GM21423 (cell line): Measurements from ENCODE around the gene HRCT1.
"Not testable (repeated sequence)": the region's sequence is repeated elsewhere in the genome, so short reads cannot be mapped to it uniquely, and the experiment has no call there.

ENCODE experiments used
- ATAC-seq: cut with Tn5 transposase; IDR thresholded peaks from one replicate; pipeline ENCODE4 v1.9.1; 2021; ENCODE audit warnings: mild to moderate bottlenecking, moderate library complexity; ENCODE audit not compliant: unreplicated experiment

The HRCT1 gene

DNA sequence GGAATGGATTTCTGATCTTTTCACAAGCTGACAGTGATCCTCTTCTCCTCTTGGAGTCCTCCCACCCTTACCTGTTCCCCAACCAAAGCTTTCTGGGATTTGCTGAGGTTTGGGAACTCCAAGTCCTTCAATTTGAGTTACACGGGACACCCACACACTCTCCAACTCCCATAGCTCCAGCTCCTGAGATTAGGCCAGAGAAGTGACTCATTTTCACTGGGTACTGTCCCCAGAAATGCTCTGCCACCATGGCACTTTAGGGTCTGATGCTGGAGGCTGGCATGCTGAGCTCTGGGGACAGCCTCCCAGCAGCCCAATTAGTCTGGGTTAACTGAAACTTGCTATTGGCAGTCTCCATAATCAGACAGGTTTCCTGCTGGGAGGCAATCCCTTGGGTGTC is 14.0 kb upstream of the HRCT1 start:
- ATAC-seq, result no peak

DNA sequence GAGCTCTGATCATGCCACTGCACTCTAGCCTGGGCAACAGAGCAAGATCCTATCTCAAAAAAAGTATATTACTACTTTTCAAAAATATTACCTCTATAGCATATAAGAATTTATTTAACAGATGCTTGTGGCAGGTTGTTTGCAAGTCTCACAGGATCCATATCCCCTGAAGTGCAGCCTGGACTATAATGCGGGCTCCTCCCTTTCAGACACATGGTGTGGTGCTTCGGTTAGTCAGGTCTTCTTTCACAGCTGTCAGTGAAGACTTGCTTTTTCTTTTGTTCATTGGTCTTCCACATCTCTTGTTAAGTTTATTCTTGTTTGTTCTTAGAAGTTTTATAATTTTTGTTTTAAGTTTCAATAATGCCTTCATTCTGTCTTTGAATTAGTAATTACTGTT is 9.4 kb upstream of the HRCT1 start:
- ATAC-seq, result no peak

DNA sequence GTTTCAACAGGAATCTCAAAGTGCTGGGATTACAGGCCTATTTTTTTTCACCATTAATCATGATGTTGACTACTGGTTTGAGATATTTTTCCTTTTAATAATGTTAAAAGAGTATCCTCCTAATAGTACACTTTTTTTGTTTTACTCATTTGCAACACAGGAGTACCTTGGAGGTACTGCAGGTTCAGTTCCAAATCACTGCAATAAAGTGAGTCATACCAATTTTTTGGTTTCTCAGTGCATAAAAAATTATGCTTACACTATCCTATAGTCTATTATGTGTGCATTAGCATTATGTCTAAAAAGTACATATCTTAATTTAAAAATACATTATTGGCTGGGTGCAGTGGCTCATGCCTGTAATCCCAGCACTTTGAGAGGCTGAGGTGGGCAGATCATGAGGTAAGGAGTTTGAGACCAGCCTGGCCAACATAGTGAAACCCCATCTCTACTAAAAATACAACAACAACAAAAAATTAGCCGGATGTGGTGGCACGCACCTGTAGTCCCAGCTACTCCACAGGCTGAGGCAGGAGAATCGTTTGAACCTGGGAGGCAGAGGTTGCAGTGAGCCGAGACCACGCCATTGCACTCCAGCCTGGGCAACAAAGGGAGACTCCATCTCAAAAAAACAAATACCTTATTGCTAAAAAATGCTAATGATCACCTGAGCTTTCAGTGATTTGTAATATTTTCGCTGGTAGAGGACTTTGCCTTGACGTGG is 8.5 kb upstream of the HRCT1 start:
- ATAC-seq, result not testable (repeated sequence)

DNA sequence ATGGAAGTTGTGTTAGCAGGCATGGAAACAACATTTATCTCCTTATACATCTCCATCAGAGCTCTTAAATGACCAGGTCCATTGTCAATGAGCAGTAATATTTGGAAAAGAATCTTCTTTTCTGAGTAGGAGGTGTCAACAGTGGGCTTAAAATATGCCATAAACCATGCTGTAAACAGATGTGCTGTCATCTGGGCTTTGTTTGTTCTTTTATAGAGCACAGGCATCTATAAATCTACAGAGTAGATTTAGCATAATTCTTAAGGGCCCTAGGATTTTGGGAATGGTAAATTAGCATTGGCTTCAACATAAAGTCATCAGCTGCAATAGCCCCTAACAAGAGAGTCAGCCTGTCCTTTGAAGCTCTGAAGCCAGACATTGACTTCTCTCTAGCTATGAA is 7.7 kb upstream of the HRCT1 start:
- ATAC-seq, result no peak

DNA sequence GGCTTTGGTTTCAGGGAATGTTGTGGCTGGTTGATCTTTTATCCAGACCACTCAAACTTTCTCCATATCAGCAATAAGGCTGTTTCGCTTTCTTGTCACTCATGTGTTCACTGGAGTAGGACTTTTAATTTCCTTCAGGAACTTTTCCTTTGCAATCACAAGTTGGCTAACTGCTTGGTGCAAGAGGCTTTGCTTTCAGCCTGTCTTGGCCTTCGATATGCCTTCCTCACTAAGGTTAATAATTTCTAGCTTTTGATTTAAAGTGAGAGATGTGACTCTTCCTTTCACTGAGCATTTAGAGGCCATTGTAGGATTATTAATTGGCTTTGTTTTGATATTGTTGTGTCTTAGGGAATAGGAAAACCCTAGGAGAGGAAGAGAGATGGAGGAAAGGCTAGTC is 7.0 kb upstream of the HRCT1 start:
- ATAC-seq, result no peak

DNA sequence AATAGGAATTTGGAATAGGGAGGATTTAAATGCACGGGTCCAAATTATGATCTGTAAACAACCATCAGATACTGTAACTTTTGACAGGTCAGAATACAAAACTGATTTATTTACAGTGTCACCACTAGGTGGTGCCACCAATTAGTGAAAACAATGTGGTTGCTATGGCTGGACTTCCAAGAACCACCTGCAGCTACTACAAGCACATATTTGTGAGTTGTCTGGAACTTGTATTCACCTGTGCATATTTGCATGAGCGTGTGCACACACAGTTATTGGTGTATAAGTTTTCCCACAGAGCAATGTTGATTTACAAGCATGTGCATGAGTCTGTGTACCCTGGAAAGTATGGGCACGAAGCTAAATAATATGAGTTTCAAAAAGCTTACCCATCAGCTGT is 3.0 kb upstream of the HRCT1 start:
- no peak for ATAC-seq

DNA sequence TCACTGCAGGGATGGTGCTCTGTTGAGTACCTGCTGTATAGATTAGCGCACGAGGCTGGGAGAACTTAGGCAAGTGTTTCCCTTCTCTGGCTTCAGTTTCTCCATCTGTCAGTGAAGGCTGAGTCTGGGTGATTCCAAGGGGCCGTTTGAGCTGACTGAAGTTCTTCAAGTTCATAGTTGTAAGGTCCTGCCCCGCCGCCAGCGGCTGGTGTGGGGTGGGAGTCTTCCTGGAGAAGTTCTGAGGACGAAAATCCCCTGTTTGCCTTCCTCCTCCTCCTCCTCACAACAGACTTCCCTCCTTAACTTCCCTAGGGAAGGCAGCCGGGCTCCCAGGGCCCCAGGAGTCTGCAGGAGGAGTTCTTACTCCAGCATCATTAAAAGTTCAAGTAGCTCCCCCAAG is 1.7 kb upstream of the HRCT1 start:
- ATAC-seq, result no peak

DNA sequence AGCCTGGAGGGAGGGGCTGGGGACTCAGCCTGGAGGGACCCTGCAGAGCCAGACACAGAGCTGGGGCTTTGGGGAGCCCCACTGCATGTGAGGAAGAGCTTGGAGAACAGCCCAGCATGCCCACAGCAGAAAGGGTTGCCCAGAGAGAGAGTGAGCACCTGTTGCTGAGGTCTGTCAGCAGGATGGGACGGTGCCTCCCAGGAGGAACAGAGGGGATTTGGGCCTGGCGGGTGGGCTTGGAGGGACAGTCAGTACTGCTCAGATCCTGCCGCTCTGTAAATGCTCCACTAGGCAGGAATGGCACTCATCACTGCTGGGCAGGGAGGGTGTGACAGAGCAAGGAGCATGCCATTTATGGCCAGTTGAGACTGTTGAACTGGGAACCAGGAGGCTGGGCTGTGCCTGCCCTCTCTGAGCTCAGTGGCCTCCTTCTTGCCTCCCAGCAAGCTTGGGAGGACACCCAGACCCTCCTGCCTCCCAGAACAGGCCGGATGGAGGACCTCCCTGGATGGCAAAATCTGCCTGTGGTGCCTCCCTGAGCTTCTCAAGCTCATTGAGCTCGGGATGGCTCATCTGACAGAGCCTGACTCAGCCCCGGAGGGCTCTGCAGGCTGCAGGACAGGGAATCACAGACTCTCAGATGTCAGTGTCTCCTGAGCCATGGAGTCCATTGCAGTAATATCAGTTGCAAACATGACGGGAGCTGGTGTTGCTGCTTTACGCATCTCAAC is 786 bp upstream of the HRCT1 start:
- no peak for ATAC-seq

DNA sequence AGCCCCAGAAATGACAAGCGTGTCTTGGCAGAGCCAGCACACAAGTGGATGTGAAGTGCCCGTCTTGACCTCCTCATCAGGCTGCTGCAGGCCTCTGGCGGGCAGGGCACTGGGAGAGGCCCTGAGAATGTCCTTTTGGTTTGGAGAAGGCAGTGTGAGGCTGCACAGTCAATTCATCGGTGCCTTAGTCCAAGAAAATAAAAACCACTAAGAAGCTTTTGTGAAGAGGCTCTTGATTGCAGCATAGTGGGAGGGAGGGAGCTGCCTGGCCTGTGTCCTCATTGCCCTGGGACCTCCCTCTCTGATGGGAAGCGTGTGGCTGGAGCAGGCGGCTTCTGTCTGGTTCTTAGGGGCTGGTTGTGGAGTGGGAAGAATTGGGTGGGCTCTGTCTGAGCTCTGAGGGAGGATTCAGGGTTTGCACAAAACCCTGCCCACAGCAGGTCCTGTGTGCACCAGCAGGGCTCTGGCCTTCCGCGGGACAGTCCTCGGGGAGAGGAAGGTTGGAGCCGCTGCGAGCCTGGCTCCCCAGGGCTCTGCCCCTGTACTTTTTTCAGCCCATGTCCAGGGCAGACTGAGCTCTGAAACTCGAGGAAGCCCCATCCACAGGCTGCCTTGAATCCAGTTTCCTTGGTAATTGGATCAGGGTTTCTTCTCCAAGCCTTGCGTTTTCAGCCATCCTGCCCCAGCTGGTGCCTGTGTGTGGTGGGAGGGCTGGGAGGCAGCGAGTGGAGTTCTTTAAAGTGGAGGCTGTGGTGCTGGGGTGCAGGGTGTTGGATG is 1.1 kb downstream of the HRCT1 start:
- no peak for ATAC-seq

DNA sequence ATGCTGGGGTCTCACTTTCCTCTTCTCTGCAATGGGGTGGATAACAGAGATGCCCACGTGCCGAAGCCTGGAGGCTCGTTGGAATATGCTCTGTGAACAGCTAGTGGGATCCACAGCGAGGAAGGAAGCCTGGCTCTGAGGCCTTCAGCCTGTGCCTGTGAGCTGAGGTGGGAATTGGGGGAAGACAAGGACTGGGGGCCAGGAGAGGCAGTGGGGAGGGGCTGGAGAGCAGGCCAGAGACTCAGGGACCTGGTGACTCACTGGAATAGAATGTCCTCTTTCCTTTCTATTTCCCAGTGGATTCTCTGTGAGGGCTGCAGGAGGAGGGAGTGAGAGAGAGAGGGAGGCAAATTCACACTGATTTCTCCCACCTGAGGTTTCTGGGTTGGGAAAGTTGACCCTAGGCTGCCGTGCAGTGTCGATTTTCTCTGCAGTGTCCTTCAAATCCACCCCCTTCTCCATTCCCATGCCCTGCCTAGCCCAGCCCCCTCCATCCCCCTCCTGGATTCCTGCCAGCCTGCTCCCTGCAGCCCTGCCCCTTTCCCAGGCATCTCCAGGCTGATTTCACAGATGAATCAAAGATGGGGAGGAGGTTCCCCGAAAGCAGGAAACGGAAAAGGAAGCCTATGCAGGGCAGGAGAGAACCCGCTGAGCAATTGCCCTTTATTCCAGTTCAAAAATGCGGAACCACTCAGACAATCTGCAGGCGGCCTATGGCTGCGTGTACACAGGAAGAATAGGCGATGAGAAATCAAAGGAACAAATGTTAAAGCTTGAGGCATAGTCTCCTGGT is 1.9 kb downstream of the HRCT1 start:
- no peak for ATAC-seq

DNA sequence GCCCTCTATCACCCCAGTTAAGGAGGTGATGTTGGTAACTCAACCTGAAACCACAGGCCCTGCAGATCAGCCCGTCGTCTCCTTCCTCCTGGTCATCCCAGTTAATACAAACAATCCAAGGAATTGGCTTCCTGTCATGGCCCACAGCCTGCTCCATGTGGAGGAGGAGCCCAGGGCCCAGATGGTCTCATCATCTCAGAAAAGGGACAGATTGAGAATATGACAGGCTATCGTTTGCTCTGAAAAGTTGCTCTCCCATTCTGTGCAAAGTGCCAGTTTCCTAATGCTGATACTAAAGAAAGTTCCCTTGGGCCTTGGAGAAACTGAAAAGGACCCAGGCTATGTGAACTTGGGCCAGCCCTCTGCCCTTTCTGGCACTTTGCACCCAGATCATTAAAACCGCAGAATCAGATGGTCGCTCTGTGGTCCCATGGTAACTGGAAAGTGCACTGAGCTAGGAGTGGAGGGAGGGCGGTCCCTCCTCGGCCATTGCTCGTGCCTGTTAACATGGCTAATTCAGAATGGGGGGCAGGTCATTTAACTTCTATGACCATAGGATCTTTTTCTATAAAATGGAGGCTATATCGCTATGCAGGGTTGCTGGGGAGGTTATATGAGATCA is 2.6 kb downstream of the HRCT1 start:
- no peak for ATAC-seq

DNA sequence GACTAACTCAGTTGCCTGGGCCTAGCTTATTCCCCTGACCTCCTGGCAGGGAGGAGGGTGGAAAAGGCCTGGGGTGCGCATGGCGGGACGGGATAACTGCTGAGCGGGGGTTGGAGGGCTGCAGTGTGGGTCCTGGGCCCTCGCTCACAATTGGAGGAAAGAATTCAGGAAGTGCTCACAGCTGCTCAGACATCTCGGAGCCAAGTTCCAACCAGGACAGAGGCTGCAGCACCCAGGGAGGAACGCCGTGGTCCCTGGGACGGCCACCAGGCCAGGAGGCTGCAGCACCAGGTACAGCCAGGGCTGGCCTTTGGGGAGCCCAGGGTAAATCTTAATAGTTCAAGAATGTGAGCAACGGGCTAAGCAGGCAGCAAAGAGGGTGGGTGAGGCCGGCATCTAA is 3.3 kb downstream of the HRCT1 start, which contains the start of gene SPAAR:
Gene SPAAR, plus strand, starts transcription at position 217 of the 400 bp plus-strand sequence. CDS start 974 bp downstream, outside the sequence.
- no peak for ATAC-seq

DNA sequence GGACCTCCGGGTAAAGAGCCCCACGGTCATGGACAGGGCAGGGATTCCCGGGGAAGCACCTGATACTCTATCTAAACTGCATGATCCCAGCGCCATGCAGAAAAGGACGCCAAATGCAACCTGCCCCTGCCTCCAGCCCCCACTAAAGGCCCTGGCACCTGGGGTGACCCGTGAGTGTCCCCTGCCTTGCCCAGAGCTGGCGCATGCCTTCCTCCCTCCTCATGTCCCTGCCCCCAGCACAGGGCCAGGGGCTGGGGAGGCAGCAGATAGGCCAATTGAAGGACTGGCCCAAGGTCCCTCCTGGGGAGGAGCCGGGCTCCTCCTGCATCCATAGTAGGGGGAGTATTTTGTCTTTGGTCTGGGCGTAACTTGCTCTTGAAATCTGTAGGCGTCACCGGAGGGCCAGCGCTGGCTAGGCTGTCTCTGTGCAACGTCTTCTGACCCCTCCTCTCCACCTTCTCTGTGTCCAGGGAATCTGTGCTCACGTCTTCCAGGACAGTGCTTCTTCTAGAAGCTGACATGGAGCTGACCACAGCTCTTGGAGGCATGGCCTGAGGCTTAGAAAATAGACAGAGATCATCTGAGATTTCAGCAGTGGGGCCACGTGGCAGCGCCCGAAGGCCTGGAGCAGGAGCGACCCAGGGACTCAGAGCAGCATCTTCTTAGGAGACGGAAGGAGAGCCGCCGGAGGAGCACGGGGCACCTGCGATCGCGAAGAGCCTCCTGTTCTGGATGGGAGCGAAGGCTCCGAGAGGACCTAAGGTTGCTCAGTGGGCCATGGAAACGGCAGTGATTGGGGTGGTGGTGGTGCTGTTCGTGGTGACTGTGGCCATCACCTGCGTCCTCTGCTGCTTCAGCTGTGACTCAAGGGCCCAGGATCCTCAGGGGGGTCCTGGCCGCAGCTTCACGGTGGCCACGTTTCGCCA is 3.9 kb downstream of the HRCT1 start:
- no peak for ATAC-seq

DNA sequence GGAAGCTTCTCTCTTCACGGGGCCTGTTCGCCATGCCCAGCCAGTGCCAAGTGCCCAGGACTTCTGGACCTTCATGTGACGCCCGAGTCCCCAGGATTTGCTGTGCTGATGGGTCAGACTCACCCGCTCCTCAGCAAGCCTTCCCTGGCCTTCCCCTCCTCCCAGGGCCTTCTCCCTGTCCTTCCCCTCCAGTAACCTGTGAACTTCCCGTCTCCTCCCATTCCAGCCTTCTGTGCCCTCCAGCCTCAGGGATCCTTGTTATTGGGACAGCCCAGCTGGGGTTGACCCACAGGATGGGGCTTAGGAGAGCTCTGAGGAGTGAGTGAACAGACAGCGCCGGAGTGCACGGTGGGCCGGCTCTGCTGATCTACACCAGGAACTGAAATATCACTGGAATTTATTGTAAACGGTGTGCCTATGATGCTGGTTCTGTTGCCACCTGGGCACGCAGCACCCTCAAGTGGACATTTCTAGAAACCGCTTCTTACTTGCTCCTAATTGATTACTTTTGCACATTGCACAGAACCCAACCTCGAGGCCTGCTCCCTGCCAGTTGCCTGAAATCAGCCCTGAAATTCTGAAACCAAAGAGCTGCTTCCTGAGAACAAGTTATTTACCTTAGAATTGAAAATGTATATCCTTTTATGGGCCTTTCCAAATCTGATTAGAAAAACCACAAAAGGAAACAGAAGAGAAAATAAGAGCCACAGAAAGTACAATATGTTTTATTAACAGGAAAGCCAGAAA is 4.8 kb downstream of the HRCT1 start:
- no peak for ATAC-seq

DNA sequence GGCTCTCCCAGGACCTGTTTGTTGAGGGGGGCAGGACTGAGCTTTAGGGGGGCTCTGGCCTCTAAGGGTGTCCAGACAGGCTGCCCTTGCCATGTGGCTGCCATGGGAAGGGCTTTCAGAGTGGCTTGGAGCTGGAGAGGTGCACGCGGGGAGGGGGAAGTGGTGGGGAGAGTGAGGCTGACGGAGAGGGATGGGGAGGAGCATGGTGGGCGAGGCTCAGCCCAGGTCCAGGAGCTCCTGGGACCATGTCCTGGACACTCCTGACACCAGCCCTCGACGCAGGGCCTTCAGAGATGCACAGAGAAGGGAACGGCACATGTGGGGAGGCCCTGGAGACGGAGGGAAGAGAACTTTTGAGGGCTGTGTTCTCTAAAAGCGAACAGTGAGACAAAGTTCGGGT is 5.7 kb downstream of the HRCT1 start:
- ATAC-seq, result no peak

DNA sequence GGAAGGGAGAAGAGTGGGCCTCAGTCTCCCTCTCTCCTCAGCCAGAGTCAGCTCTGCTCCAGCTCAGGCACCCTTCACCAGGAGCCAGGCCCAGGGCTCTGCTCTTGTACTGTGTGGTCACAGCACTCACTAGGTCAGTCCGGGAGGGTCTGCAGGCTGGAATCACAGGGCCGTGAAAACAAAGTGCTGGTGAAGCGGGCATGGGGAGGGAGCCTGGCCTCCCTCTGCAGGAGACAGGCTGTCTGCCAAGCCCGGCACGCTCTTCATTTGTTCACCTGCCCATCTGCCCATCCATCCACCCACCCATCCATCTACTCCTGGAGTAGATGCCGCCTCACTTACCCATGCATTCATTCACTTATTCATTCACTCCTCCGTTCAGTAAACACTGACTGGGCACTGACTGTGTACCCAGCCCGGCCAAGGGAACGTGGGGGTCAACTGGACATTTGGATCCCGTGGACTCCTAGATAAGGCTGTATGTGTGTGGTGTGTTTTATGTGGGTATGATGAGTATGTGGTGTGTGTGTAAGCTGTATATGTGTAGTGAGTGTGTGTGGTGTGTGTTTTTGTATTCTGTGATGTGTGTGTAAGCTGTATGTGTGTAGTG is 6.9 kb downstream of the HRCT1 start:
- ATAC-seq, result no peak

DNA sequence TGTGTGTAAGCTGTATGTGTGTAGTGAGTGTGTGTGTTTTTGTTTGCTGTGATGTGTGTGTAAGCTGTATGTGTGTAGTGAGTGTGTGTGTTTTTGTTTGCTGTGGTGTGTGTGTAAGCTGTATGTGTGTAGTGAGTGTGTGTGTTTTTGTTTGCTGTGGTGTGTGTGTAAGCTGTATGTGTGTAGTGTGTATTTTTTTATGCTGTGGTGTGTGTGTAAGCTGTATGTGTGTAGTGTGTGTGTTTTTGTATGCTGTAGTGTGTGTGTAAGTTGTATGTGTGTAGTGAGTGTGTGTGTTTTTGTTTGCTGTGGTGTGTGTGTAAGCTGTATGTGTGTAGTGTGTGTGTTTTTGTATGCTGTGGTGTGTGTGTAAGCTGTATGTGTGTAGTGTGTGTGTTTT is 7.4 kb downstream of the HRCT1 start:
- ATAC-seq, result not testable (repeated sequence)

DNA sequence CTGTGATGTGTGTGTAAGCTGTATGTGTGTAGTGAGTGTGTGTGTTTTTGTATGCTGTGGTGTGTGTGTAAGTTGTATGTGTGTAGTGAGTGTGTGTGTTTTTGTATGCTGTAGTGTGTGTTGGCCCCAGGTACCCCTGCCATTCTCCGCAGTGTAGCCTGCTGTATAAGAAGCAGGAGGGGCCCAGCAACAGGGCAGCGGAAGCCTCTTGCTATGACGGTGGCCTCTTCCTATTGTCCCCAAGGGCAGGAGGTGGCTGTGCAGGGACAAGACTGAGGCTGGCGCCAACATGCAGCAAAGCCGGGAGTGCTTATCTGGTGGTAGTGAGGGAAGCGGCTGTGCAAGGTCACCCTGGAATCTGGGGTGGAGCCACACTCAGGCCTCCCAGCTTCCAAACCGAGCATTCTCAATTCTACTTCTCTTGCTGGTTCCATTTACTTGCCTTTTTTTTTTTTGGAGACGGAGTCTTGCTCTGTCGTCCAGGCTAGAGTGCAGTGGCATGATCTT is 8.4 kb downstream of the HRCT1 start:
- ATAC-seq, result no peak
